Body of pancreas (tissue), 4 donors: ENCODE measurements around the gene CLUH.

Source experiments
- CTCF ChIP-seq, 7 experiments: fragments of 450-650 bp in 4 of 7; fragments of 200-600 bp in 3 of 7; sonication (generic) in 3 of 7; IDR thresholded peaks; one replicate each; pipeline ENCODE4 v1.5.1; 2016 to 2019; ENCODE audit warnings: antibody characterized with exemption in 7 of 7
- POLR2A ChIP-seq, 3 donors: fragments of 450-650 bp; IDR thresholded peaks; one replicate each; pipeline ENCODE4 v1.6.1; 2016; ENCODE audit warnings: antibody characterized with exemption in 3 of 3, mild to moderate bottlenecking in 2 of 3

GRCh38 chr17:2644971-2645370 is 66.6 kb downstream of the CLUH start:
- no peak for TF ChIP-seq CTCF (IDR thresholded peaks at IDR 0.05)
- TF ChIP-seq POLR2A (IDR thresholded peaks at IDR 0.05): no peak
